Stimulated activated CD4-positive, alpha-beta T cell treated with anti-CD3 and anti-CD28 coated beads, Interleukin-1b, Interleukin-23, amount 100 ng/mL, for 48 hours (primary cell): ENCODE data around the gene EDNRA.

Experiments used
- DNase-seq: peaks from one replicate; pipeline ENCODE4 v3.0.0-alpha.2; 2020

Gene EDNRA

DNA sequence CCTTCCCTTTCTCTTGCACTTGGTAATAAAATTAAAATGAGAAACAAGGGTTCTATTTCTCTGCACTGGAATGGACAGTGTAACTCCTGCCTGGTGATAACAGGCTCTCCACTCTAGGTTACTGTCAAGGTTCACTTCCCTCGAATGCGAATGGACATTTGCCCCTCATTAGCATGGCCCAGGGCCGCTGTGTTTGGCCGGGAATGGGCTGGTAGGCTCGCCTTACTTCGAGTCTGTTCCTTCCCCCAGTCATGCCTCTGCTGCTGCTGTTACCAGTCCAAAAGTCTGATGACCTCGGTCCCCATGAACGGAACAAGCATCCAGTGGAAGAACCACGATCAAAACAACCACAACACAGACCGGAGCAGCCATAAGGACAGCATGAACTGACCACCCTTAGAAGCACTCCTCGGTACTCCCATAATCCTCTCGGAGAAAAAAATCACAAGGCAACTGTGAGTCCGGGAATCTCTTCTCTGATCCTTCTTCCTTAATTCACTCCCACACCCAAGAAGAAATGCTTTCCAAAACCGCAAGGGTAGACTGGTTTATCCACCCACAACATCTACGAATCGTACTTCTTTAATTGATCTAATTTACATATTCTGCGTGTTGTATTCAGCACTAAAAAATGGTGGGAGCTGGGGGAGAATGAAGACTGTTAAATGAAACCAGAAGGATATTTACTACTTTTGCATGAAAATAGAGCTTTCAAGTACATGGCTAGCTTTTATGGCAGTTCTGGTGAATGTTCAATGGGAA is 61.5 kb downstream of the EDNRA start:
- DNase-seq, result no peak

DNA sequence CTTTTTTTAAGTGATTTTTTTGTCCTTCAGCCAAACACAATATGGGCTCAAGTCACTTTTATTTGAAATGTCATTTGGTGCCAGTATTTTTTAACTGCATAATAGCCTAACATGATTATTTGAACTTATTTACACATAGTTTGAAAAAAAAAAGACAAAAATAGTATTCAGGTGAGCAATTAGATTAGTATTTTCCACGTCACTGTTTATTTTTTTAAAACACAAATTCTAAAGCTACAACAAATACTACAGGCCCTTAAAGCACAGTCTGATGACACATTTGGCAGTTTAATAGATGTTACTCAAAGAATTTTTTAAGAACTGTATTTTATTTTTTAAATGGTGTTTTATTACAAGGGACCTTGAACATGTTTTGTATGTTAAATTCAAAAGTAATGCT is 62.1 kb downstream of the EDNRA start:
- DNase-seq, result no peak

DNA sequence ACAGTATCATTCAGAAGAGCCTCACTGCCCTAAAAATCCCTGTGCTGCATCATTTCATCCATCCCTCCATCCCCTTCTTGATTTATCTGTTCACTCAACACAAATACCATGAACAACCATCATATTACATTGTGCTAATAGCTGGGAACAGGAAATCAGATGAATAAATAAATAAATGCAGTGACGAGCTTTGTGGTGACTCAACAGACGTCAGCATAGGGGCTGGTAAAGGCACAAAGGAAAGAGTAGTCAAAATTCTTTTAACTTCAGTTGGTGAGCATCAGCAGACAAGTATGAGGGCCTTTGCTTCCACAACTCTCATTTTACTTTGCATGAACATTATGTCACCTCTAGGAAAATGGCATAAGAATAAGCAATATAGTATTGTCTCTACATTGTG is 65.5 kb downstream of the EDNRA start:
- no peak for DNase-seq

DNA sequence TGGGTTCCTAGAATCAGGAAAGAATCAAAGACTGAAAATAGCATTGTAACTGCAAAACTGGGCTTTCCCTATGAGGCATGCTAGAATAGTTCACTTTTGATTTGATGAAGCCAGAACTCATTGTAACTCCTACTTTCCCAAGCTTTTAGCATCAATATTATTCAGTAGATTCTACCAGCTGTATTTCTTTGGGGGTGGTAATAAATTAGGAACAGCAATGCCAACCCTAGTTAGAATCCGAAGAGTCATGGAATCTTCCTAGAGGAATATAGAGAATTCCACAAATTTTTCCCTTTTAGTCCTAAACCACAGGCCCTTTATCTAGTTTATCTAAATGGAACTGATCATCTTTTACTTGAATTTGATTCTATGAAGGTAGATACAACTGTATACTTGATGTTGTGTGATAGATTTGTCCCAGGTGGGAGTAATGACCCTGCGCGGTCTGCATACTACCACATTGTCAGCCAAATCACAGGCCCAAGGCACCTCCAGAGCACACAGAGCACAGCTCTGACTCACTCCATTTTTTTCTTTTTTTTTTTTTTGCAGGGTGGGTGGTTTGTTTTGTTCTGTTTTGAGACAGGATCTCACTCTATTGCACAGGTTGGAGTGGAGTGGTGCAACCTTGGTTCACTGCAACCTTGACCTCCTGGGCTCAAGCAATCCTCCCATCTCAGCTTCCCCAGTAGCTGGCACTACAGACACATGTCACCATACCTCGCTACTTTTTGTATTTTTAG is 66.6 kb downstream of the EDNRA start:
- no peak for DNase-seq

DNA sequence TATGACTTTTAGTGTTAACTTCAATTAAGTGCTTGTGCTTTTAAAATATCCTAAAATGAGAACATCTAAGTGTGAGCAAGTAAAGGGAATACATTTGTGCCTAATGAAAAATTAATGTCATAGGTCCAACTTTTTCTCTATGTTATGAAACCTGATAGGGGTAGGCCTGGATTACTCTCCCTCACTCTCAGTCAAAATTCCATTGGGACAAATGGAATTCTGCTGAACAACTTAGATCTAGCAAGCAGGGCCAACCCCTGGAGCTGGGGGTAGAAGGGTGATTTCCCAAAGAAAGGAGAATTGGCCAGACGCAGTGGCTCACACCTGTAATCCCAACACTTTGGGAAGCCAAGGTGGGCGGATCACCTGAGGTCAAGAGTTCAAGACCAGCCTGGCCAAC is 67.4 kb downstream of the EDNRA start:
- no peak for DNase-seq

DNA sequence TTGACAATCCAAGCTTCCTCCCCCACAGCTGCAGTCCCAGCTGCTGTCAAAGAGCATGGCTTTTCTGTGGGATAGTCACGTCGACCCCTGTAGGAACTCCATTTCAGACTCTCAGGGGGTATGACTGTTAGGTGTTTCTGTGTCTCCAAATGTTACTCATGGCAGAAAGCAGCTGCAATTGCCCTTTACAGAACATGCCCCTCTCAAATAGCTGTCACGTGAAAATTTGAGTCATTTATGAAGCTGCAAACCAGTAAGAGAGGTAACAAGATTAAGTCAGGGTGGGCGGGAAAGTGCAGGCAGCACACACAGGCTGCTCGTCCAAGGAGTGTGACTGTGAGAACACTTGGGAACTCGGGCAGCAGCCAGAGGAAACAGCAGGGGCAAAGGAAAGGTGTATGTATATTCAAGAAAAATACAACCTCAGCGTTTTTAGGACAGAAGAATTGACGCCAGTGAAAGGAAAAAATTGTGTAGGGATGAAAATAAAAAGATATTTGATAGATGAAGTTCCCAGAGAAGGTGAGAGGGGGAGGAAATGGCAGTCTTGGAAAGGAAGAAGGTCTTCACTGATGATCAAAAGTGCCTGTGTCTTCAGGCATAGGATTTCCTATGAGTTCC is 69.8 kb downstream of the EDNRA start:
- DNase-seq, result peak; percentile 3

DNA sequence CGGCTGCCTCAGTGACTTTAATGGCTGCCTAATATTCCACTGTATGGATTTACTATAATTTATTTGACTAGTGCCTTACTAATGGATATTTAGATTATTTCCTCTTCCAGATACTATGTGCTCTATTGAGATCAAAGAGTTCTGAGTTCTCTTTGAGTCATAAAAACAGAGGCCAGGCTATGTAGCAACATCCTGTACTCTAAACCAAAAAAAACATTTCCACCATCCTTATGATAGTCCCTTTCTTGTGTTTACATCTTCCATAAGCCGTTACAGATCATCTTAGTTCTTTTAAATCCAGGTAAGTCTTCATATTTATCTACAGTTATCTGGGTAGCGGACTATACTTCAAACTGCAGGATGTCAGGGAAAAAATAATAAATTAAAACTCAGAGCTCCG is 79.7 kb downstream of the EDNRA start:
- no peak for DNase-seq

DNA sequence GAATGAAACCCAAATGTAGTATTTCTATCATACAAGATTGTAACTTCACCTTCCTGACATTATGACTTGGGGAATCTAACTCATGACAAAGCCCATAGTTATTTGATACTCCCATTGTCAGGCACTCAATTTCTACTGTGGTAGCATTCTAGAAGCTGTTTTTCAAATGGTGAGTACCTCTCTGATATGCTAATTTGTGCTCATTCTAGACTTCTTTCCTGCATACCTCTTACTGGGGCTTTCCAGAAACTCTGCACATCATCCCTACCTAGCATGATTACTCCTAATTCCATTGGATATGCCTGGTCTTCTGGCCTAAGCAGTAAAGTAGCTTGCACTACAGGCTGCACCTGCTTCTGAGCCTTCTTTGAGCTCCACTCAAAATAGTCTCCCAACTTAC is 85.9 kb downstream of the EDNRA start:
- DNase-seq, result no peak

DNA sequence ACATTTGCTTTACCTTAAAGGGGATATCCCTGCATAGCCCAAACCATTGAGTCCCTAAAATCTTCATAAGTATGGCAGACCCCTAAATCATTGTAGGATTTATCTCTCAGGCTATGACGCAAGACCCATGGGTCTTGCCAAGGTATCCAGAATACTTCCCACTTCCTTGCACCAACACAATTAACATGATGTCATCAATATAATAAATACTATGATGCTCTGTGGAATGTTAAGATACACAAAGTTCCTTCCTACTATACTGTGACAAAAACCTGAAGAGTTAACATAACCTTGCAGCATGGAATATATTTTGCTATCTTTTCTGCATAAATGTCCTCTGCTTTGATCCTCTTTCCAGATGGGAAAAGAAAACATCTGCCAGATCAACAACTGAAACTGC is 86.4 kb downstream of the EDNRA start:
- no peak for DNase-seq

DNA sequence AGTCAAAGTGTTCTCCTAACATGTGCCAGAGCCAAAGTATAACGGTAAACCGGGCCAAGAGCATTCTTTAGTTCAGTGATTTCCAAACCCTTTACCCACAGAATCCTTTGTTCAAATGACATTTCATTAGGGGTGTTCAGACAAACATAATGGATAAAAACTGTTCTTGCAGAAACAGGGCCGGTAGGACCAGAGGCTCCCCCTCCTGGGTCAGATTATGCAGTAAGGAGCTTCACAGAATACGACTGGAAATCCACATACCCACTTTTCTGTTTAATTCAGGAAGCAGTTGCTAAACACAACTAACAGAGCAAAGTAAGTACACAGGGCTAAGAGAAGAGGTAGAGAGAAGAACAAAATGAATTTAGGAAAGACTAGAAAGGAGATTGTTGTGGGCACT is 89.7 kb downstream of the EDNRA start:
- DNase-seq, result no peak

DNA sequence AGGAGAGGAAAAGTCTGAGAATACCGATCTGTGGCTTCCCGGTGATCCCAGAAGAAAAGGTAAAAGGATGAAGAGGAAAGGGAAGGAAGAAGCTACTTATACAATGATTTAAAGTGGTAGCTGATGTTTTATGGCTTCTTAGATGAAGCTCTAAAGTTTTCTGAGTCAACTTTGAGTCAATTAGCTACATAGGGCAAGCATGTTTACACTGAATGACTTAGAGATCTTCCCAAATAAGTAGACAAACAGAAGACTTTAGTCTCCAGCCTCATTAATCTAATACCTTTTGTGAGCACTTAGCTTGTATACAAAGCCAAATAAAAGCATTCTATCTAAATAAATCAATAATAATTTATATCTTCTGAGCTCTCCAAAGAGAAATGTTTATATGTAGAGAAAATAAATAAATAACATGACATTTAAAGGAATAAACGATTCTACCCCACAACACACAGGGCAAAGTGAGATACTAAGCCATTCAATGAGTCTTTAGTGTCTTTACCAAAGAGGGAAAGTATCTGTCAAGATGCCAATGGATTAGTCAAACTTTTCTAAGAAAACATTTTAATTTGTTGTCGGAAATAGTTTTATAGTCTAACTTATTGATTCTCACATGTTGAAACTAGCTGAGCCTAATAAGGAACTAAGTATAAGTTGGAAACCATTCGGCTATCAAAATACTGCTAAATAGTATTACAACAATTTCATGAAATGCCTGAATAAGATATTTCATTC is 90.3 kb downstream of the EDNRA start:
- DNase-seq, result no peak

DNA sequence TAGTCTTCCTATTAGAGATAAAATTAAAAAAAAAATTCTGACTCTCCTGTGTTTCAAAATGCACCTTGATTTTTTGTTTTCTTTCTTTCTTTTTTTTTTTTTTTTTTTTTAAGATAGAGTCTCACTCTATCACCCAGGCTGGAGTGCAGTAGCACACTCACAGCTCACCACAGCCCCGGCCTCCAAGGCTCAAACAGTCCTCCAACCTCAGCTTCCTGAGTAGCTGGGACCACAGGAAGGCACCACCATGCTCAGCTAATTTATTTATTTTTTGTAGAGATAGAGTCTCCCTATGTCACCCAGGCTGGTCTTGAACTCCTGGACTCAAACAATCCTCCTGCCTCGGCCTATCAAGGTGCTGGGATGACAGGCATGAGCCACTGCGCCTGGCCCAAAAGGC is 95.2 kb downstream of the EDNRA start:
- DNase-seq, result no peak

DNA sequence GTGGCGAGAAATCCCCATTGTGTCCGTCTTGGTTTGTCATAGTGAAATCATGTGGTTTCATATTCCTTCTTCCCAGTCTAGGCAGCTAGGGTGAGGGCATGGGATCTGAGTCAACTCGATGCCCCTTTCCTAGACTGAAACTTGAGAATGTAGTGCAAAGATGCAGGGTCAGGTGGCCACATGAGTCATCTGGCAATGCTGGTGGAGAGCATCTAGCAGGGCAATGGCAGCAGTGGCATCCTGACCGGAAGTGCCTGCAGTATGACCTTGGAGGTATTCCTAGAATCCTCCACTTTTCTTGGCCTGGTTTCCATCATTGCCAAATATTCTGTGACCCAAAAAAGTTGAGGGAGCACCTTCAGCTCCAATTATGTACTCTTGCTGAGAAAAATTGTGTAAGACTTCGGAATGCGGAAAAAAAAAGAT is 97.2 kb downstream of the EDNRA start:
- DNase-seq, result no peak

DNA sequence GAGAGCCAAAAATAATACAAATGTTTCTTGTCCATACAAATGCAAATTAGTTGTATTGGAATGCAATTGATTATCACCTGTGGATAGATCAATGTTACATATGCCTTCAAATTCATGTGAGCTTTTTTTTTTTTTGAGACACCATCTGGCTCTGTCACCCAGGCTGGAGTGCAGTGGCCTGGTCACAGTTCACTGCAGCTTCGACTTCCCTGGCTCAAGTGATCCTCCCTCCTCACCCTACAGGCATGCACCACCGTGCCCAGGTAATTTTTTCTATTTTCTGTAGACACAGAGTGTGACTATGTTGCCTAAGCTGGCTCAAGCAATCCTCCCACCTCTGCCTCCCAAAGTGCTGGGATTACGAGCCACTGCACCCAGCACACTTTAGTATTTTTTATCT is 97.7 kb downstream of the EDNRA start:
- no peak for DNase-seq

DNA sequence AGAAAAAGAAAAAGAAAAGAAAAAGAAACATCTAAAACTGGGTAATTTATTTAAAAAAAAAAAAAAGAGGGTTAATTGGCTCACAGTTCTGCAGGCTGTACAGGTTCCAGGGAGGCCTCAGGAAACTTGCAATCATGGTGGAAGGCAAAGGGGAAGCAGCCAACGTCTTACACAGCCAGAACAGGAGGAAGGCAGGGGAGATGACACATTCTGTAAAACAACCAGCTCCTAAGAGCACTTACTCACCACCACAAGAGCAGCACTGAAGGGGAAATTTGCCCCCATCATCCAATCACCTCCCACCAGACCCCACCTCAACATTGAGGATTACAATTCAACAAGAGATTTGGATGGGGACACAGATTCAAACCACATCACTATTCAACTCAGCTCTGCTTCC is 99.5 kb downstream of the EDNRA start:
- DNase-seq, result no peak

DNA sequence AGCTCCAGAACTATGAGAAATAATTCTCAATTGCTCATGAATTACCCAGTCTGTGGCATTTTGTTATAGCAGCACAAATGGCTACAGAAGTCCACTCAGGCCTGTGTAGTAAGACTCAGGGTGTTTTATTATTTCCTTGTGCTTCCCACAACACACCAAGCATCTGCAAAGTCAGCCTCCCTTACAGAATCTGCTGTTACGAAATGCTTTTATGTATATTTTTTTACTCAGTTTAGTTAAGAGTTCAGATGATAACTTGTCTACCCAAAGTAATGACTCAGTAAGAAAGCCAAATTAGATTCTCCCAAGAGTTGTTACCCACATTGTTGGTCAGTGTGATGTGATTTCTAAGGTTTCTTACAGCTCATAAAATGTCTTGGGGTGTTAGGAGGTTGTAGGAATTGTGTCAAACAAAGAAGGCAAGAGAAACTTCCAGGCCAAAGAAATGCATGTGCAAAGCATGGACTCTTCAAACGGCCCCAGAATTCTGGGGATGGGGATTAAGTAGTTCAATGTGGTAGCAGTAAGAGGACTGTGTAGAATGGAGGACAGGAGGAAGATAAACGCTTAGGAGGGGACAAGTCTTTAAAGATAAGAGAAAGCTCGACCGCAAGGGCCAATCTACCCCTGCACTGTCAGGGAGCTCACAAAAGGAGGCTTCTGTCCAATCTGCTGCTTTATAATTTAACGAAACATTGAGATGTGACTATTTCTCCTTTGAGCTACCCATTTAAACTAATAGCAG is 100.9 kb downstream of the EDNRA start:
- no peak for DNase-seq

DNA sequence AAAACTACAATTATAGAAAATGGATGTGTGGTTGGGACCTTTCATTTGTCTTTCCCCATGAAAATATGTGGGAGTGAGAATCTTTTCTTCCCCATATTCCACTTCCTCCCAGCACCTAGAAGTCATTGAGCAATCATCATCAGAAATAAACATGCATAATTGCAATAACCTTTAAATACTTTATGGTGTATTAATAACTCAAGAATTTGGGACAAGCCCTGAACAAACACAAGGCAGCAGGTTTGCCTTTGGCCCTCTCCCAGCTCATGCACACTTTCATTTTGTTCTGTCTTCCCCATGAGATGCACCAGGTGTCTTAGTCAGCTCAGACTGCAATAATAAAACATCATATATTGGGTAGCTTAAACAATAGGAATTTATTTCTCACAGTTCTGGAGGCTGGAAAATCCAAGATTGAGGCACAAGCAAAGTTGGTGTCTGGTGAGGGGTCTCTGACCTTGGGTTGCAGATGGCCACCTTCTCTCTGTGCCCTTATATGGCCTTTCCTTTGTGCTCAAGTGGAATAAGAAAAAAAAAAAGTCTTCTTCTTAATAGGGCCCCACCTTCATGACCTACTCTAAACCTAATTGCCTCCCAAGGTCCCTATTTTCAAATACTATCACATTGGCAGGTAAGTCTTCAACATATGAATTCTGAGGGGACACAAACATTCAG is 101.6 kb downstream of the EDNRA start:
- no peak for DNase-seq

DNA sequence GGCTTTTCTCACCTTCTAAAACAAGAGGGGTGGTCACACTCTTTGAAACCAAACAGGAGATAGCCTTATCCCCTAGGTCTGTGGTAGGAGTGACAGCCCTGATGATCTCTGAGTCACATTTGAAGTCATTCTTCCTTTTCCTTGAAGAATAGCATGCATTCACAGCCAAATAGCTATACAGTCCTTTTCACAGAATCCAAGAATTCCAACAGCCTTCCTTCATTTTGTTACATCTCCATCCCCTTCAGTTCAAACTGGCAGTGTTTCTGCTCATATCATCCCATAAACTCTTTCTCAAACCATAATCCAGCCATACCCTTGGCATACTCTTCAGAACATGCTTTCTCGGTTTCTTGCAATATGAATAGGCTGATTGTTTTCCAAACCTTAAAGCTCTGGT is 103.0 kb downstream of the EDNRA start:
- DNase-seq, result no peak

DNA sequence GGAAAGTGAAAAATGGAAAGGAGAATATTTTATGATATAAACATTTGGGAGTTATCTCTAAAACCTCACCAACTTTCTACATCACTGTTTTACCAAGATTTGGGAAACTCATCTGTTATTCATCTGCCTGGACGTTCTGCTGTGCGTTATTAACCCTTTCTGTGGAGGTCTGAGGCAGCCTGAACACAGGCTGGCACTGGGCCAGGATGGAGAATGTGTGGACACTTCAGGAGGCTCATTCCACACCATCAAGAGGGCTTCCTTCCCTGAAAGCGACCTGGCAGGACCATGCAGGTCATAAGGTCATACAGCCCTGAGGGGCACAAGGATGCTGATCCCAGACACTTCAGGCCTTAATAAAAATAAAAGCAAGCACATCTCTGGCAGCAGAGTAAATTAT is 105.1 kb downstream of the EDNRA start:
- no peak for DNase-seq

DNA sequence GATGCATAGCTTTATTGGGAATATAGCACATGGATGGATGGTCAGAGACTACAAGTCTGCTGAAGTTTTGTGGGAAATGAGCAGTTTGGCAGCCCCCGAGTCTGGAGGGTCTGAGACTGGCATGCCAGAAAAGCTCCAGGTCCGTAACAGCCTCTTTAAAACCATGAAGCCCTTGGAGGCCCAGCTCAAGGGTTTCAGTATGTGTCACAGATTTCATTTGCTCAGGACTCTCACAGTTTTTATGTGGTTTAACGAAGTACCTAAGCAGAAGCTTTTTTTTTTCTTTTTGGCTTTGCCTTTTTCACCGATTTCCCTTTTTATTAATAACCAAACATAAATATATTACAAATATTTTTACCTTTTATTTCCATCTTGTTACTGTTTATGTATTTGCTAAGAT is 105.7 kb downstream of the EDNRA start:
- DNase-seq, result no peak

DNA sequence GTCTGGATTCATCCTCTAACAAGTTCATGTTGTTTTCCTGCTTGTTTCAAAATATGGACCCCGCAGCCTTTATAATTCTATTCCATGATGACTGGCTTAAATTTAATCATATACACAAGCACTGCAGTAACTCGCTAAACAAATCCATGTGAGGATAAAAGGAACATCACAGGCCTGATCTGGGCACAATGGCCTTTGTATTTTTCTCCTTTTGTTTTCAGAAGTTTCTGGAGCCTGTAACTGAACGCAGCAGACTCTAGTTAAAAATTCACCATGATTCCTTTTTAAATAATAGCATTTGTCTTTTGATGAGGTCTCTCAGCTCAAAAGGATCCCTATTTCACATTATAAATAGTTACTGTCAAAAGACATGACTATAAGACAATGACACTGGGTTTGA is 106.1 kb downstream of the EDNRA start:
- no peak for DNase-seq

DNA sequence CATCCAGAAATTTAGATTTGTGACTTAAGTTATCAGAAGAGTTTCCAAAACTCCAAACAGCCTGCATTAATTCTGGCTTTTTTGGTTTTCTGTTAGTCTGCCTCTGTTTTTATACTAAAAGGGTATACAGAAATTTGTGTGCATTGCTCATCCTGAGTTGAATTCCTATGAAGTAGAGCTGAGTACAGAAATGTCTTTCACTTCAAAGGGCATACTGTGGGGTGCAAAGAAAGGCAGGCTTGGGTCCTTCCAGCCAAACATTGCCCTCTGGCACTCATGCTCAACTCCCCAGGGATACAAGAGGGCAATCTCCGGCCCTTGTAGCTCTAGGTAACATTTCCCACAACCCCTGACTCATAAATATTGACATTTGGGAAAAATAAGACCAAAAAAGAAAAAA is 108.7 kb downstream of the EDNRA start:
- no peak for DNase-seq
